ENCODE results near the gene NFXL1.

NFXL1 gene

GRCh38 chr4:47830265-47831025 lies 83.9 kb downstream of the NFXL1 start:
- DNase-seq = no peak

DNA sequence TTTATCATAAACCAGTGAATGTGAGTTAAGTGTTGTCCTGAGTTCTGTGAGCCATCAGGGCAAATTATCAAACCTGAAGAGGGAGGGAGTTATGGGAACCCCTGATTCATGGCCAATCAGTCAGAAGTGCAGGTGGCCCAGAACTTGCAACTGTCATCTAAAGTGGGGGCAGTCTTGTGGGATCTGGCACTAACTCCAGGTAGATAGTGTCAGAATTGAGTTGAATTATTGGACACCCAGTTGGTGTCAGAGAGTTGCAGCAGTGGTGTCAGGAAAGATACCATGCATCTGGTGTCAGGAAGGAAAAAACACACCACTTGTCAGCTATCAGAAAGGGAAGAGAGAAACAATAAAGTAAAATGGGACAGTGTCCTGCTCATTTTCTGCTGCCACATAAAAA lies 84.9 kb downstream of the NFXL1 start:
- no peak for DNase-seq

GRCh38 chr4:47827343-47828047 lies 86.9 kb downstream of the NFXL1 start:
- no peak for DNase-seq

GRCh38 chr4:47824840-47825239 lies 89.5 kb downstream of the NFXL1 start:
- DNase-seq = no peak

DNA sequence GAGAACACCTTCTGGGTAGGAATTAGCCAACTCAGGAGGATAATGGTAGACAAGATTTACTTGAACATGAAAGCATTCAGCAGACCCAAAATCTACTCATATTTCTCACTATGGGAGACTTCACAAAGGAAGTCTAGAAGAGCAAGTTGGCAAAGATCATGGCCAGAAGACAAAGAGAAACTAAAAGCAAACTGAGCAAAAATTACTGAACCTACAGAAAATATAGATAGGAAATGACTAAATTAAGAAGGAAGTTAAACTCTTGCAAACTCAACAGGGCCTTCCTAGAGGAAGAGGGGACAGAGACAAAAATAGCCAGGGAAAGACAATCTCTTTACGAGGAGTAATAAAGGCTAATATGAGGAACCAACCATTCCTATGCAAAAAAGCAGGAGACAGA lies 95.2 kb downstream of the NFXL1 start:
- DNase-seq = no peak

DNA sequence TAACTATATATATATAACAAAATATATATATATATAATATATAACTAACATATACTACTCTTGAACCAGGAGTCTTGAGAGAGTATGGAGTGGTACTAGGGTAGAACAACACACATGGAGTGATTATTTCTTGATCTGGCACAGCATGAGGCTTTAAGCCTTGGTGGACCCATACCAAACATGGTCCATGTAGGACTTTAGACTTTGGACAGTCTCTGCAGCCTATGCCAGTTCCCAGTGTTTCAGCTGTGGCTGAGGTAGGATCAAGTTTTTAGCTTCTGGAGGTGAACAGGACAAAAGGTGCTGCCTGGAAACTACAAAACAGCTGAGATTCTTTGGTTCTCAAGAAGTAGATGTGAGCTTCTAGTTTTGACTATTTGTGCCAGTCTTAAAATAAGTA lies 97.1 kb downstream of the NFXL1 start:
- no peak for DNase-seq

DNA sequence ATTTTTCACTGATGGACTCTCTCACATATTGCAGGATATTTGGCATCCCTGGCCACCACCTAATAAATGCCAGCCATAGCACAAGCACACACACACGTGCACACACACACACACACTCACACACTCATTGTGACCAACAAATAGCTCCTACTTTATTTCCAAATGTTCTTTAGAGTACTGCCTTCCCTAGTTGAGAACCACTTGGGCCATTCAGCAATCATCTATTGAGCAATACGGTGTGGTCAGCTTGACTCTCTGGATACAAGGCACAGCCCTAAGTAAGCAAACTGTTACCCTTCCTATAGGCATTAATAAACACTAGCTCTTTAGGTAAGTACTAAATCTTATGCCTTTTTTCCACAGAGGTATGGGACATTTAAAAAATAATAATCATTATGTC lies 97.6 kb downstream of the NFXL1 start:
- no peak for DNase-seq

- no peak for DNase-seq
Observed at GRCh38 chr4:47814618-47815295, 99.6 kb downstream of the NFXL1 start.

DNA sequence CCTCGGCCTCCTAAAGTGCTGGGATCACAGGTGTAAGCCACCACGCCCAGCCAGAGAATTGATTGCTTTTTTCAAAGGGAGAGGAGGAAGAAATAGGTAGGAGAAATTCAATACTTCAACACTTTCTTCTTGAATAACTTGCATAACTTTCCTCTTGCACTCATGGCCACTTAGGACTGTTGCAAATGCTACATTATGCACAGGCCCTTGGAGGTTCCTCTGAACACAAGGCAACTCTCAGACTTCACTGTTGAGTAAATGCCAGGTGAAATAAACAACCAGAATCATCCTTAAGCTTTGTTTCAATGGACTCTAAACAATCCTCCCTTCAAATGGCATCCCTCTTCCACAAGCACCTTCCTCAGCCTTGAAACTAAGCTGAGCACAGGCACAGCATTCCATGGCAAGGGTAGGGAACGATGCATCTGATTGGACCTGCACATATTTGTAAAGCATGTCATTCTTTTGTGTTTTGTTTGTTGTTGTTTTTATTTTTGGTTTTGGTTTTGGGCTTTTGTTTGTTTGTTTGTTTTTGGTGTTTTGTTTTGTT lies 104.7 kb downstream of the NFXL1 start:
- DNase-seq = no peak

- DNase-seq = no peak
Observed at GRCh38 chr4:47804598-47804997, 109.8 kb downstream of the NFXL1 start.

DNA sequence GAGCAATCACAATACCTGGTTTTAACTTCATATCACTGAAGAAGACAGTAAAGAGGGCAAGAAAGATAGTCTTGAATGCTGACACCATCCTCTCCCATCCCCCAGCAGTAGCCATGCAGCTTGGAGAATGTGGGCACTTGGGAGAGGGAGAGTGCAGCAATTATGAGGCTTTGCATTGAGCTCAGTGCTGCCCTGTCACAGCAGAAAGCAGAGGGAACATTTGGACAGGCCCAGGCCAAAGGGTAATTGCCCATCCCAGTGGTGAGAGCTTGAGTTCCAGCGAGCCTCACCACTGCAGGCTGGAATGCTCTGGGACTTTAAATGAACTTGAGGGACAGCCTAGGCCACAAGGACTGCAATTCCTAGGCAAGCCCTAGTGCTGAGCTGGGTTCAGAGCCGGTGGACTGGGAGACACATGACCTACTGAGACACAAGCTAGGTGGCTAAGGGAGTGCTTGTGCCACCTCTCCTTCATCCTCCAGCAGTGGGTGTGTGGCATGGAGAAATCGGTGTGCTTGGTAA lies 112.8 kb downstream of the NFXL1 start:
- no peak for DNase-seq

DNA sequence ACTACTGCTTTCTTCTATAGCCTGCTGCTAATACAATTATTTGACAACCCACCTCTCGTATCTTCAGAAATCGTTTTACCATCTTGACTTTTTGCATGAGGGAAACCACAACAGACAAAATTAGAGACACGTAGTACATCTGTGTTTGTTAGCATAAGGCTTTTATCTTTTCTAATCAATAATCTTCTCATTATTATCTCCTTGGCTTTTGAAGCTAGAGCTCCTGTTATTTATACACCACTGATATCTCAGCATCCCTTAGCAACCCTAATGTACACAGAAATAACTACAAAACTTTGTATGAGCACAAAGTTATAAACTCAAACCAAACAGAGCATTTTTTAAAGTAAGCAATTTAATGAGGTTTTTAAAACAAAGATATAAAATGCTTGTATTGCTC lies 116.2 kb downstream of the NFXL1 start:
- DNase-seq = no peak
